Left renal cortex interstitium (tissue), 4 donors: ENCODE data around the gene ITPRID1. TPM values are rescaled to one million over a fixed set of nuclear protein-coding genes. Genes with fewer than 3 reads are reported as not detected.
"Not testable (repeated sequence)": the region's sequence is repeated elsewhere in the genome, so short reads cannot be mapped to it uniquely, and the experiment has no call there.

ENCODE experiments used
- DNase-seq, 4 donors: peaks; one replicate each; pipeline ENCODE4 v3.0.0-alpha.2; 2013; ENCODE audit warnings: low read depth in 4 of 4, low spot score in 2 of 4, missing footprints in 1 of 4
- polyA plus RNA-seq, 4 donors: library from polyadenylated mRNA; unstranded; fragments of 120-200 nt; gene quantifications; one replicate each; pipeline ENCODE4 v1.2.1, GENCODE V29; 2013; ENCODE audit not compliant: insufficient read length in 4 of 4

Gene ITPRID1
- under 1 TPM in 2 of 4 donors, not detected in 2; 0.04 to 0.06 TPM for polyA plus RNA-seq

- no peak for DNase-seq
Measured at GRCh38 chr7:31513790-31514189, at the start of gene ITPRID1. TSS of gene ITPRID1 (plus strand) at chr7:31514090. CDS start at chr7:31553025, 38,935 bp downstream.

GRCh38 chr7:31464601-31465000 is 49.3 kb upstream of the ITPRID1 start:
- DNase-seq: no peak

GRCh38 chr7:31465285-31465684 is 48.6 kb upstream of the ITPRID1 start:
- no peak for DNase-seq

DNA sequence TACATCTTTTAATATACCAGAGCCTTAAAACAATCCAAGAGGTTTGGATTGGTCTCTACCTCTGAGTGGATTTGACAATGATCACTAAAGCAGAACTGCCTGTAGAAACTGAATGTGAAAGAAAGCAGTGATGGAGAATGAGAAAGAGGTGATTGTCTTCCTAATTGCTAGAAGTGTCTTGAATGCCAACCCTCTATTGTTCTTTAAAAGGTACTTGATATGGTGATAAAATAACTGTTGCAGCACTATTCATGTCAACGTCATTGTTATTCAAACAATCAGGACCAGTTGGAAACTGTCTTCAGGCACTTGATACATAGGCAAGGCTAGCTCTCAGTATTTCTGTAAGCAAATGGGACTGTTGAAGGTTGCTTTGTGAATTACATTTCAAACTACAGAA is 47.9 kb upstream of the ITPRID1 start:
- DNase-seq: no peak

DNA sequence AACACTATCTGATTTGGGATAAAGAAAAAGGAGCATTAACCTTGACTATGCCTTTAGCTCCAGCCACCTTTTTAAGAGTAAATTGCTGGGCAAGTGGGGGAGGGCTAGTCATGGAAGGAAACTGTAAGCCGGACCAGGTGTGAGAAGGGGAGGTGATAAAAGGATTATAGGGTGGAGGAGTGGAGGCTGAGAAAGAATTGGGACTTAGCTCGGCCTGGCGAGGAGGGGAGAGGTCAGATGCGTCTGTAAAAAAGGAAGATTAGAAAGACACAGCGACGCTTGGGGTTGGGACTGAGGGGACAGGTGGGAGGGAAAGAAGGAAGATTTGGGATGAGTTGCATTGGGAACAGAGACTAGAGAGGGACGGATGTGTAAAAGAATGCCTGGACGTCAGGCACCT is 43.0 kb upstream of the ITPRID1 start:
- not testable (repeated sequence) for DNase-seq

GRCh38 chr7:31475368-31475767 is 38.5 kb upstream of the ITPRID1 start:
- DNase-seq: no peak

DNA sequence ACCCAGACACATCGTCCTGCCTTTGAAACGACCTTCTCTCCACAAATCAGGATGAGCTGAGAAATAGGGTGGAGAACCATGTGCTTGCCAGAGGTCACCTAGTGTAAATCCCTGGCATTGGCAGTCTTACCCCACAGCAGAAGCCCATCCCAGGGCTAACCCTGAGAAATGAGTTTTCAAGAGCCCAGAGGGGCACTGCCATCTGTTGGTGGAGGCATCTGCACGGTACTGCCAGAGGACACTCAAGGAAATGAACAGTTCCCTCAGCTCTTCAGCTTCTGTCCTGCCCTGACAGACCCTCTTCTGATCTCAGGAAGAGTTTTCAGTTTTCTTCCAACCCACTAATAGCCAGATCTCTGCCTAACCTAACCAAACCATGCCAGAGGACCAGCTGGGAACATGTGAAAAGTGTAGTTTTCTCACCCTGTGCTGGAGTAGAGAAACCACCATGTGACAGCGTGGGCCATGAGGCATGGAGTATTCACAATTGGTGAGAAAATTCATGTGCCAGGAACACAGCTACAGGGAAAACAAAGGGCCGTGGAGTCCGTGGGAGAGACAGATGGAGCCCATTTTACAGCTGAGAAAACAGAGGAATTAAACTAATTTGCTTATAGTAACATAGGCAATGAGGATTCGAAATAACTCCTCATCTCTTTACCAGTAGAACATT is 37.7 kb upstream of the ITPRID1 start:
- no peak for DNase-seq

DNA sequence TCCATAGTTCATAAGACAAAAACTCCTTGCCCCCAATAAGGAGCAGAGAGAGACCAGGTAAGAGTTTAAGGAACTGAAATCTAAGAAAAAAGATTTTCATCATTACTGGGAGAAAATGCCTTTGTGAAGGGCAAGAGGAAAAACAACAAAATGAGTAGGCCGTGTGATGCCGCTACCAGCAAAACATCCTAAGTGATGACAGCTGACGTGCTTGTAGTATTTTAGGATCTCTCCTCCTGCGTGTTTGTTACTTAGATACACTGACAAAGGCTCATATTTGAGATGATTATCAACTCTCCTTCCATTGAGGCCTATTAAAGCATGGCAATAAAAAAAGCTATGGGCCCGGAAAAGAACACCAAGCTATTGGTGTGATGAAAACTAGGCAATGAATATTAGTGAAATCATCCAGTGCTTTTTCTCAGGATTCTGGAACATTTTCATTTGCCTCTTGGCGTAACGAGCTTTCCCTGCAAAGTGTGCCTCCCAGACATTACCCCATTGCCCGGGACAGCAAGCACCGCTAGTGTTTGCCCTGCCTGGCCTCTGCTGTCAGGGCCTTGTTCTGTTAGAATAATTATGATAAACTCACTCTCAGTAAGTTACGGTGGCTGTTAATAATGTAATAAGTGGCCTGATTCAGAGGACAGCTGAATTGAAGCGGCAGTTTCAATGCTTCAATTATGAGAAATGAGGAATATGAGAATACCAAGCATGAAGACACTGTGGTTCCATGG is 36.8 kb upstream of the ITPRID1 start:
- DNase-seq: no peak

DNA sequence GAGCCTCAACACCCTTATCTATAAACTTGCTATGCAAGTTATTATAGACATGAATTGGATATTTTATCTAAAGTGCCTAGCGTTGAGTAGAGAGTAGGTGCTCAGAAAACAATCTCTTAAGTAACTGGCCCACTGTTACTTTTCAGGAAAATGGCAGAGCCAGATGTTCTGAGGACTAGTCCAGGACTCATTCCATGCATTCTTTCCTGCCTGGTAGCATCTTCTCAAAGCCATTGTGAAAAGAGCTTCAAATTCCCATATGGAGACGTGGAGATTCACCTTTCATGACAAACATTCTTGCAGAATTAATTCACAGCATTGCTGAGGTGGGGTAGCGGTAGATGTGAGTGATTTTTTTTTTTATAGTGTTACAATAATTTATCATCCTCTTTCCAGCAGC is 35.9 kb upstream of the ITPRID1 start:
- no peak for DNase-seq

GRCh38 chr7:31478721-31479120 is 35.2 kb upstream of the ITPRID1 start:
- DNase-seq: no peak

GRCh38 chr7:31487071-31487470 is 26.8 kb upstream of the ITPRID1 start:
- DNase-seq: no peak

DNA sequence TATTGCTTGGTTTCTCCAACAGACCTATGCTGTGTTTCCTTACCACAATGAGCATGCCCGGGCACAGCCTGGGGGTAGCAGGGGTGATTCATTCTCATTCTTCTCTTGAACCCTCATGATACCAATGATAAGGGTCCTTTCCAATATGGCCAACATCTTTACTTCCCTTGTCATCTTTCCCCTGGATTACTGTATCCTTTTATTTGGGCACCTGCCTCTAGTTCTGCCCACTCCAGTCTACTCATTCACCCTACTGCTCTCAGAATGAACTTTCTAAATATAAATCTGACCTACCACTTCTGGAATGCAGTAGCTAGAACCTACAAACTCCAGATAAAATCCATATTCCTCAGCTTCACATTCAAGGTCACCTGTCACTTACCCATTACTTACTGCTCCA is 26.4 kb upstream of the ITPRID1 start:
- DNase-seq: no peak

DNA sequence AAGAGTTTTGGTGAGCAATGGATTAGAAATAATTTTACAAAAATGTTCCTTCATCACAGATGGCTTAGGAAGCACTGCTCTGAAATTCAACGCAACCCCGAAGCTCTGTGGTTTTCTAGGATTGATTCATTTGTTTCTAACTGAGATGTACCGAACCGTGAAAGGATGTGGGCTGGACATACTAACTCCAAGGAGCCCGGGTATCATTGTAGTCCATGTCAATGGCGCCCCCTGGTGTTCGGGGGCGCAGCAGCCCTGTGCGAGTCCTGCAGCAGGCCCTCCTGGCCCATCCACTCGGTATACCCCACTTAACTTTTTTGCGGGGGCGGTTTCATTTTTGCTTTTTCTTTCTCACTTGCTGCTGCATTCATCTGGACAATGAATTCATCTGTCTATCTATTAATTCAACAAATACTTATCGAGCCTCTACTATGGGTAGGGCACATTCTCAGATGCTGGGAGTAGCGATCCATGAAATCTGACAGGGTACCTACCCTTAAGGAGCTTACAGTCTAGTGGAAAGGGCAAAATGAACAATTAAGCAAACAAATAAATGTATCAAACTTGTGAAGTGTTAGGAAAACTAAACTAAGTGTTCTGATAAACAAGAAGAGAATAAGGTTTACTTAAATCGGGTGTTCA is 25.2 kb upstream of the ITPRID1 start:
- DNase-seq: no peak

DNA sequence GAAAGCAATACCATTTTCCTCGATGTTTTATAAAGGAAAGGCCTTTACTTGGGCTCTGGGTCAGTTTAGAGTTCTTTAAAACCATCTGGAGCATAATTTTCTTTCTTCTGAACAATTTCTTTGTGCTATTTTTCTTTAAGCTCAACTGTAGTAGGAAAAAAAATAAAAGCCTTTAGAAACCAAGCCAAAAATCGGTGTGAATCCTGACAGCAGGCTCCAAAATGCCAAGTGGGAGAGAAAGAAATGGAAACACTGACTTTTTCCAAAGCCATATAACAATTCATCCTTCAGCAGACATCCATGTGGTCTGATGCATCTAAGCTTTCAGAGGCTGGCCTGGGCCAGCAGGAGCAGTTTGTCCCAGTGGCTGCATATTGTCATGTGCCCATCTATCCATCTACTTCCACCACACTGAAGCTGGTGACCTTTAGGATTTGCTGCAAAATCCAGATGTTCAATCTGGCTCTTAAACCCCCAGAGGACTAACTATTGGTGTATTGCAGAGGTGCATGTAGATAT is 23.0 kb upstream of the ITPRID1 start:
- no peak for DNase-seq

- DNase-seq: no peak
Measured at GRCh38 chr7:31492086-31492485, 21.8 kb upstream of the ITPRID1 start.

DNA sequence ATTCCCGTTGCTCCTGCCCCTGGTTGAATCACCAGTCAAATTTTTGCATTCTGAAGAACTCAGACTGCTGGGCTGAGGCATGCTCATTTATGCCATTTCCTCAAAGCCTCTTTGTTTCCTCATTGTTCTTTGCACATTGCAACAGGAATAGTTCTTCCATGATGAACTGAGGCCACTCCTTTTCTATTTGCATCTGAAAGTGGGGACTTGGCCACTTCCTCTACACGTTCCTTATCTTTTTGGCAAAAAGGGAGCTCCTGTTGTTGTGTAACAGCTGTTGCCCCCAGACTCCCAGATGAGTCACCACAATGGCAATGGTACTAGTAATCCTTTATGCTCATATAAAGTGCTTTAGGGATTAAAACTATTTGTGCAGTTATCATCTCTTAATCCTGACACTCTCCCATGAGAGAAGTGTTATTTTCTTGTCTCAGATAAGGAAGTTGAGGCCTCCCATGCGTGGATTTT is 20.1 kb upstream of the ITPRID1 start:
- no peak for DNase-seq

DNA sequence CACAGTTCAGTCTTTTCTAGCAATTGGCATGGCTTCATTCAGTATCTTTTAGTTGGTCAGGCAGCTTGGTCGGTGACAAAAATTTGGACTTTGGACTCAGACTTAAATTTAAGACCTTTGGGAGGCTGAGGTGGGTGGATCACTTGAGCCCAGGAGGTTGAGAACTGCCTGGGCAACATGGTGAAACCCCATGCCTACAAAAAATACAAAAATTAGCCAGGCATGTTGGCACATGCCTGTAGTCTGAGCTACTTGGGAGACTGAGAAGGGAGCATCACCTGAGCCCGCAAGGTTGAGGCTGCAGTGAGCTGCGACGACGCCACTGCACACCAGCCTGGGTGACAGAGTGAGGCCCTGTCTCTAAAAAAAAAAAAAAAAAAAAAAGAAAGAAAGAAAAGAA is 19.5 kb upstream of the ITPRID1 start:
- no peak for DNase-seq

- no peak for DNase-seq
Measured at GRCh38 chr7:31495653-31496052, 18.2 kb upstream of the ITPRID1 start.

- peak in 2 of 4 donors; percentile 7 to 13 for DNase-seq
Measured at GRCh38 chr7:31497516-31497915, 16.4 kb upstream of the ITPRID1 start.

GRCh38 chr7:31500656-31501055 is 13.2 kb upstream of the ITPRID1 start:
- DNase-seq: no peak

DNA sequence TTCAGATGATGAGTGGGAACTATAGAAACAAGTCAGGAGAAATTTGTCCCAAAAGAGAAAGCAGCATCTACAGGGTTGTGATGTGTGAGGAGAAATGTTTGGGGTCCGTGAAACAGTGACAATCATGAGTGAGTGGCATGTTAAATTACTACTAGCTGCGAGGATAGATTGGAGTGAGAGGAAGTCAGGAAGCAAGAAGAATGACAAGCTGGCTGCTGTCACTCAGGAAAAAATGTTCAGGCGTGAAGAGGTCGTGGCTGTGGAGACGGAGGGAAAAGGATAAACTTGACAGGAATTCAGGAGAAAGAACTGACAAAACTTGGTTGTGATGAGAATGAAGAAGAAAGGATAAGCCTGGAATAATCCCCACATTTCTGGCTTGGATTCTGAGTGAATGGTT is 5.1 kb upstream of the ITPRID1 start:
- DNase-seq: no peak
